Body of pancreas (tissue), 4 donors: ENCODE measurements around the gene OR51A4.

Source experiments
- POLR2A ChIP-seq, 3 donors: fragments of 450-650 bp; IDR thresholded peaks; one replicate each; pipeline ENCODE4 v1.6.1; 2016; ENCODE audit warnings: antibody characterized with exemption in 3 of 3, mild to moderate bottlenecking in 2 of 3
- TF ChIP-seq, protein P1 (sequence below), 7 experiments: fragments of 450-650 bp in 4 of 7; fragments of 200-600 bp in 3 of 7; sonication (generic) in 3 of 7; IDR thresholded peaks; one replicate each; pipeline ENCODE4 v1.5.1; 2016 to 2019; ENCODE audit warnings: antibody characterized with exemption in 7 of 7

DNA sequence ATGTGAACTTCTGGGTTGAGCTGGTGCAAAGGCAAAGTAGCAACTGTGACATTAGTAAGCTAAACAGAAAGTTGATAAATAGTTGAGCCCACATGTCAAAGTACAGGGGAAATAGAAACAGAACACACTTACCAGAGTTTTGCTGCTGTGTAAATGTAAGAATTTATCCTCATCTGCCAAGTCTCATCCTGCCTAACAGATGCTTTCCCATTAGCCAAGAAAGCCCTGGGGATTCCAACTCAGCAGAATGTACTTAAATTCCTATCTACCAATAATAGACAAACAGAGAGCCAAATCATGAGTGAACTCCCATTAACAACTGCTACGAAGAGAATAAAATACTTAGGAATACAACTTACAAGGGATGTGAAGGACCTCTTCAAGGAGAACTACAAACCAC, 15.4 kb upstream of the OR51A4 start:
- TF ChIP-seq, protein P1, sequence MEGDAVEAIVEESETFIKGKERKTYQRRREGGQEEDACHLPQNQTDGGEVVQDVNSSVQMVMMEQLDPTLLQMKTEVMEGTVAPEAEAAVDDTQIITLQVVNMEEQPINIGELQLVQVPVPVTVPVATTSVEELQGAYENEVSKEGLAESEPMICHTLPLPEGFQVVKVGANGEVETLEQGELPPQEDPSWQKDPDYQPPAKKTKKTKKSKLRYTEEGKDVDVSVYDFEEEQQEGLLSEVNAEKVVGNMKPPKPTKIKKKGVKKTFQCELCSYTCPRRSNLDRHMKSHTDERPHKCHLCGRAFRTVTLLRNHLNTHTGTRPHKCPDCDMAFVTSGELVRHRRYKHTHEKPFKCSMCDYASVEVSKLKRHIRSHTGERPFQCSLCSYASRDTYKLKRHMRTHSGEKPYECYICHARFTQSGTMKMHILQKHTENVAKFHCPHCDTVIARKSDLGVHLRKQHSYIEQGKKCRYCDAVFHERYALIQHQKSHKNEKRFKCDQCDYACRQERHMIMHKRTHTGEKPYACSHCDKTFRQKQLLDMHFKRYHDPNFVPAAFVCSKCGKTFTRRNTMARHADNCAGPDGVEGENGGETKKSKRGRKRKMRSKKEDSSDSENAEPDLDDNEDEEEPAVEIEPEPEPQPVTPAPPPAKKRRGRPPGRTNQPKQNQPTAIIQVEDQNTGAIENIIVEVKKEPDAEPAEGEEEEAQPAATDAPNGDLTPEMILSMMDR (IDR thresholded peaks at IDR 0.05): no peak
- TF ChIP-seq POLR2A (IDR thresholded peaks at IDR 0.05): no peak
